Epithelial cell of esophagus (primary cell): ENCODE measurements around the gene ROBO4.

Experiments used
- DNase-seq: peaks from one replicate; pipeline ENCODE4 v3.0.0; 2010; ENCODE audit warnings: low read depth
- H3K4me3 ChIP-seq: 2 replicates; pipeline ENCODE4 v1.5.1; 2011; ENCODE audit warnings: mild to moderate bottlenecking, low read length, control low read depth
- TF ChIP-seq, protein P1 (sequence below): IDR thresholded peaks from 2 replicates; pipeline ENCODE4 v1.5.1; 2011; ENCODE audit warnings: low read depth, mild to moderate bottlenecking, low read length, control low read depth, inconsistent platforms; ENCODE audit not compliant: insufficient read depth; ENCODE audit errors: missing control alignments

Gene ROBO4

GRCh38 chr11:124842305-124842704 is 55.4 kb downstream of the ROBO4 start:
- DNase-seq, result no peak

DNA sequence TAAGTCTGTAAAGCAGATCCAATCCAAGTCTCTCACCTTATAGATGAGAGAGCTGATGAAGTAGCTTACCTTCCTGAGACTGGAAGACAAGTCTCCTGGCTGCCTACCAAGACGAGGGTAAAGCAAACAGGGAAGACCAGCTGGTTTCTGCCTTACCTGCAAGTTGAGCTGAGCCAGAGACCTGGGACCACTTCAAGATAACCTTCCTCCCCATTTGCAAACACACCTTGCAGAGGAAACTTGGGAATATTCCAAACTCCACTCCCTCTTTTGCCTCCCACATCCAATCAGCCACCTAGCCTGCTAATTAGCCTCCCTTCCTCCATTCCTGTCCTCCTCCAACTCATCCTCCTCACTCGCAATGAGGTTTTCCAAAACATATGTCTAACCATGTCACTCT is 55.8 kb downstream of the ROBO4 start:
- TF ChIP-seq, protein P1, sequence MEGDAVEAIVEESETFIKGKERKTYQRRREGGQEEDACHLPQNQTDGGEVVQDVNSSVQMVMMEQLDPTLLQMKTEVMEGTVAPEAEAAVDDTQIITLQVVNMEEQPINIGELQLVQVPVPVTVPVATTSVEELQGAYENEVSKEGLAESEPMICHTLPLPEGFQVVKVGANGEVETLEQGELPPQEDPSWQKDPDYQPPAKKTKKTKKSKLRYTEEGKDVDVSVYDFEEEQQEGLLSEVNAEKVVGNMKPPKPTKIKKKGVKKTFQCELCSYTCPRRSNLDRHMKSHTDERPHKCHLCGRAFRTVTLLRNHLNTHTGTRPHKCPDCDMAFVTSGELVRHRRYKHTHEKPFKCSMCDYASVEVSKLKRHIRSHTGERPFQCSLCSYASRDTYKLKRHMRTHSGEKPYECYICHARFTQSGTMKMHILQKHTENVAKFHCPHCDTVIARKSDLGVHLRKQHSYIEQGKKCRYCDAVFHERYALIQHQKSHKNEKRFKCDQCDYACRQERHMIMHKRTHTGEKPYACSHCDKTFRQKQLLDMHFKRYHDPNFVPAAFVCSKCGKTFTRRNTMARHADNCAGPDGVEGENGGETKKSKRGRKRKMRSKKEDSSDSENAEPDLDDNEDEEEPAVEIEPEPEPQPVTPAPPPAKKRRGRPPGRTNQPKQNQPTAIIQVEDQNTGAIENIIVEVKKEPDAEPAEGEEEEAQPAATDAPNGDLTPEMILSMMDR, result no peak

More at GRCh38 chr11:124842305-124842704, 55.4 kb downstream of the ROBO4 start:
- H3K4me3 ChIP-seq, result no peak overlapping the region
- TF ChIP-seq, protein P1, result no peak

DNA sequence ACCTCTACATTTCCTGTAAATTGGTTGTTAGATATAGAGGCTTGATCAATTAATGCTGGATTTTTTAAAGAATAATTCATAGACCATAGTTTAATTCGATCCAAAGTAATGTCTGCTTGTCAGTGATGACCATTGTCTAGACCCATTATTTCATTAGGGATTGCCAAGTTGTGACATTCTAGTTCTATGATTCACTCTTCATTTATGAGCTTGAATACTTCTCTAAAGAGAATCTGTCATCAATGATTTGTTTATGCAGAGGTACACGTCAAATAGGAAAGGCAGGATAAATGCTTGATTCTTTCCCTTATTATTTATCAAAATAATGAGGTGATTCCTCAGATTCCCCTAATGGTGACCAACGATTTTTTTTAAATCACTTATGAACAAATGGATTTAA is 56.5 kb downstream of the ROBO4 start:
- TF ChIP-seq, protein P1, result no peak

More for the DNA sequence above, 55.8 kb downstream of the ROBO4 start:
- no peak for DNase-seq
- H3K4me3 ChIP-seq, result no peak overlapping the region

DNA sequence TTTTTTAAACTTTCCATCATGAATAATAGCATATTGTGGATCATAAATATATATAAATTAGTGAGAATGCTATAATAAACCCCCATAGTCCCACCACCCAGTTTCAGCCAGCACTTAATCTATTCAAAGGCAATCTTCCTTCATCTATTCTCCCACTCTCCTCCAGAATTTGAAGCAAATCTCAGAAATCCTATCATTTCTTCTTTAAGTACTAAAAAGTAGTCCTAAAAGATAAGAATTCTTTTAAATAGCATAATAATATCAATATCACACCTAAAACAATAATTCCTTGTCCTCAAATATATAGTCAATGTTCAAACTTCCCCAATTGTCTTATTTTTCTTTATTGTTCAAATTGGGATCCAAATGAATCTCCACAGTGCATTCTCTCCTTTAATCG is 57.0 kb downstream of the ROBO4 start:
- TF ChIP-seq, protein P1, result no peak
- H3K4me3 ChIP-seq, result no peak overlapping the region
- DNase-seq, result no peak

More for the DNA sequence above, 56.5 kb downstream of the ROBO4 start:
- H3K4me3 ChIP-seq, result no peak overlapping the region
- peak; percentile 63 for DNase-seq

- DNase-seq, result no peak
- TF ChIP-seq, protein P1, result no peak
- no peak overlapping the region for H3K4me3 ChIP-seq
Measured at GRCh38 chr11:124839972-124840621, 57.6 kb downstream of the ROBO4 start.

GRCh38 chr11:124839128-124839971 is 58.3 kb downstream of the ROBO4 start:
- no peak for DNase-seq
- no peak overlapping the region for H3K4me3 ChIP-seq
- TF ChIP-seq, protein P1, result no peak
